Hematopoietic multipotent progenitor cell treated with erythropoietin and hydrocortisone succinate and interleukin-3 and kit ligand, for 8 days (in vitro differentiated cells): Measurements from ENCODE around the gene RPL5.
A peak's percentile ranks its signal among the peaks of the same experiment; 100 is the strongest.

Experiments used
- DNase-seq: peaks from one replicate; pipeline ENCODE4 v3.0.0-alpha.2; 2015

Gene RPL5

DNA sequence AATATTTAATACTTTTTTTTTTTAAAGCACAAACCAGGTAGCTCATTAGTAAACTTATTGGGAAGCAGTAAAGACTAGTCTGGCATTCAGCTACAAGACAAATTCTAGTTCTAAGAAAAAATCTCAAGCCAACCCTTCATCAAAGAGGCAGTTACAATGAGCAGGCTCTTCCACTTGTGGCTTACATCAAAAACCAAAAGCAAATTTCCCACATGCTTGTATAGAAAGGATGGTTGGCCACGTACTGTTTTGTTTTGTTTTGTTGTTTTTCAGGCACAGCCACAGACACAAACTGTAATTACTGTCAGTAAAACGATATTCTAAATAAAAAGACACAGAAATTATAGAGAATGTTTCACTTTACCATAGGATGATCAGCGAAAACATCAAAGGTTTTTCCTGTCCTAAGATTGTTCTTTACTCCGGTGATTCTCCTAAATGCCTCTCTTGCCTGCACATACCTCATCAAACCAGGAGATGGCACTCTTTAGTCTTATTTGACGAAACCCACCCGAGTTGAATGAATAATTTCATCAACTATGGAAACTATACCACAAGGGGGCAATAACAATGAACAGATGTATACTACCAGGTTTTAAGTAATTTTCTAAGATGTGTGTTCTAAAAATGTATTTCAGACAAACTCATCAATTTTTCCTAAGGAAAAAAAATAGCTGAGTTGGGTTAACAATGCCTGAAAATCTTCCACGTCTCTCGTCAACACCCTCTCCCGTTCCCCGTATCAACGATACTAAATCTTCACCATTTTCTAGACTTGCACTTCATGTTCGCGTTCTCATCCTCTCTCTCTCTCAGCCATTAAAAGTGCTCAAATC is 26.9 kb downstream of the RPL5 start:
- DNase-seq: peak; percentile 89

DNA sequence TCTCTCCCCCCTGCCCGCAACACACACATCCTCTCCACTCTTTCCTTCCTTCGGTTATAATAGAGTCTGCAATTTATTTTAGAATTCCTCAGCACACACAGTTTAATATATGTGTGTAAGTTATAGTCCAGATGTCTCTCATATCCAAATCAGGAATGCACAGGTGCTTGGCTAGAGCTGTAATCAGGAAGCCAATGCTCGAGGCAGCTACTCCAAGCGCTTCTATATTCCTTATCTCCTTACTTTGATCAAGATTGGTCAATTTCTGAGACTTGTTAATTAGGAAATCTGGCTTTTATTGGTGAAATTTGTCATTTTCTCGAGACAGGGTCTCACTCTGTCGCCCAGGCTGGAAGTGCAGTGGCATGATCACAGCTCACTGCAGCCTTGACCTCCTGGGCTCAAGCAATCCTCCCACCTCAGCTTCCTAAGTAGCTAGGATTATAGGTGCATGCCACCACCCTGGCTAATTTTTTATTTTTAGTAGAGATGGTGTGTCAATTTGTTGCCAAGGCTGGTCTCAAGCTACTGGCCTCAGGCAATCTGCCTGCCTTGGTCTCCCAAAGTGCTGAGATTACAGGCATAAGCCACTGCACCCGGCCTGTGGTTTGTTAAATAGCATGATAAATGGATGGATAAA is 27.7 kb downstream of the RPL5 start:
- DNase-seq: no peak

DNA sequence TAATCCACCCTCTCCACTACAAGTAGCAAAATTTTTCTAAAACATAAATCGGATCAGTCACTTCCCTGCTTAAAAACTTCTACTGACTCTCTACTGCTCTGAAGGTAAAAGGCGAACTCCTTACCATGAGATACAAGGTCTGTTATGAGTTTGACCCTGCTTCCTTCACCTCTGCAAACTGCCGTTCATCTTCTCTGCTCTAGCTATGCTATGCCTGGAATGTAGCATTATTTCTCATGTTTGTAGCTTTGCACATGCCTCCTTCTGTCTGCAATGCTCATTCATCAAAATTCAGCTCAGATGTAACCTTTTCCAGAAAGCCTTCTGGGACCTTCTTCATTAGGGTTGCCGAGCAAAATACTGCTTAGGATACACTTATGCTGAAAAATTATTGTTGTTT is 30.8 kb downstream of the RPL5 start:
- no peak for DNase-seq

DNA sequence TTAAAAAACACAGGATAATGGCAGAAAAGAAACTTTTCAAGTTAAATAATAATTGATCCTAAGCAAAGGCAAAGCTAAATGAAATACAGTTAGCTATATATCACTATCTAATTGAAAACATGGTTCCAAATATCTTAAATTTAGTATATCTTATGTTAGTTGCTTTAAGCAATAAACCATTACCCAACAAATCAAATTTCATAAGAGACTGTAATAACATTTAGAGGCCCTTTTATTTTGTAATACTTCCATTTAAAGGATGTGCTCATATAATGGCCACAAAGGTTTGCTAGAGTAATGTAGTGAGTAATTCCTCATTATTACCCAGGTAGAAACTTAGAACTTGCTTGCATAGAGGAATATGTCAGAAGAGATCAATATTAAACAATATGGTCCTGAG is 32.3 kb downstream of the RPL5 start:
- DNase-seq: no peak

DNA sequence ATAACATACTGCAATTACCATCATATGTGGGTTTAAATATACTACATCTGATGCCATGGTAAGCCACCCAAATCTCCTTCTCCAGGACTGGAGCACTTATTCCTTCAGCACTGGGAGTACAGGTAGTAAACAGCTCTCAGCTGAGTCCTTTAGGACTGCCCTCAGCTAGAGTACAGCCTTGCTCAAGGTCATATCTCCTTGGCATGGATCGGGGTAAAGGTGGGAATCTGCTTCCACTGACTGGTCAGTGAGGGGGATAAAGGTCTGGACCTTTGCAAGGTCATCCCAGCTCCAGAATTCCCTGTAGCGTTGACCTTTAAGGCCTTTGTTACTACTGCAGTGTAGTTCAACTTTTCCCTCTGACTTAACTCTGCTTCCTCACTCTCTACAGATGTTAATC is 38.8 kb downstream of the RPL5 start:
- no peak for DNase-seq

DNA sequence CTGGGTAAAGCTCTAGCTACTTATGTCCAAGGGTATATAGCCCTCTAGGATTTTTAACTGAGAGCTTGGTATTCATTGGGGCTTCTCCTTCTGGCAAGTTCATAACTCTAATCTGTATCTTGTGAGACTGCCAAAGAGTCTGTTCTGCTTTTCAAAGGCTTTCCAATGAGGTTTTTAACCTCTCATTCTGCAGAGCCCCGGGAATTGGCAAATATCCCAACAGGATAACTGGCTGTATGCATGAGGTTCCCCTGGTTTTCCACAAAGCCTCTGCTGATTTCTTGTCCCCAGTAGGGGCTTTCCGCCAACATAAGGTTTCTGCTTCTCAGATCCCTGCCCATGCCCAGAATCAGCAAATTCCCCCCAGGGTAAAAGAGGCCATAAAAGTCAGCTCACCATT is 40.9 kb downstream of the RPL5 start:
- DNase-seq: no peak

DNA sequence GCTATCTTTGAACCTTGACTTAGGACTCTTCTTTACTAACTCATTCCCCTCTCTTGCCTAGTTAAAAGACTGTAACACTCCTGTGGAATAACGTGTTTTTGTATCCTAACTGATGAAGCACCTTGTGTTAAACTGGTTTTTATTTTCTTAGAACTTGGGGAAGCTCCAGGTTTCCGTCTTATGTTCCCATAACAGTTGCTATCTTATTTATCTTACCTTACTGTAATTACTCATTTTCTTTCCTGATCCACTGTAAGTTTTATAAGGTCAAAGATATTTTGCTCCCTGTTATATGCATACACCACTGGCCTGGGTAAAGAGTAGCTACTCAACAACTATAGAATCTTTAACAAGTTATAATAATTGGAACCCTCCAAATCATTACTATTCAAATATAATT is 43.1 kb downstream of the RPL5 start:
- no peak for DNase-seq

DNA sequence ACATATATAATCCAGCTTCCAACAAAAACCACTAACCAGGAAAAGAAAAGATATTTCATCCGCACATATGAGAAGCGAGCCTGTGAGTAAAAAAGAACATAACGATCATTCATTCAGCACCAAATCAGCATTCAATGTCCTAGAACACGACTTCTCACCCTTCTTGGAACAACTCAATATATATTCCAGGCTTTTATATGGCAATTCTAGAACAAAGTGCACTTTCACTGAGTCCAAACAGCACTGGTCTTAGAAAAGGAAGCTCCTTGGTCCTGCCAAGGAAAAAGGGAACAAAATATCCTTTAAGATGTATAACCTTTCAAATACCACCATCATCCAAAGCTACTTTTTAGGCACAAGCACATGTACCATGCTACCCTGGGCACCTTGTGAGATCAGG is 44.5 kb downstream of the RPL5 start:
- DNase-seq: no peak

DNA sequence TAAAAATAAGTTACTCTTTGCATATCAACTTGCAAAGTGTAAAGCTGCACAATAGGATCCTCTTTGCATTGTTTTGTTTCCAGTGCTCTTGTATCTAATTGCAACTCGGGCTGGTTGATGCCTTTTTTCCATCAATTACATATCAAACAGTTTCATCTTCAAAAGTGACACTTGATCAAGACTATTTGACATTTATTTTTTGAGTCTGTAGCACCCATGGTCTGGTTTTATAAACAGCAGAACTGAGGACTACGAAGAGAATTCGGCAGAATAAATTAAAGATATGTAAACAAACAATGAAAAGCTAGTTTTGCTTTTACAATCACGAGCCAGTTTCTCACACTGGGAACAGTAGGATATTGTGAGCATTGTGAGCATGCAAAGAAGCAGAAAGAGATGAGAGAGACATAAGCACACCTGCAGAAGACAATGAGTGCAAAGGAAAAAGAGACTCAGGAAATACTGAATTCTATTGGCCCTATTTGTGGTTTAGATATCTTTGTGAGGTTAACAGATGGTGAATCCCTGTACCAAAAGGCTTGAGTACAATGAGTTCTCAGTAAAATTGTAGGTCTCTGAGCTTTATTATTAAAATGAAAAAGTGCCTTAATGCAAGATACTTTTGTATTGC is 45.4 kb downstream of the RPL5 start:
- no peak for DNase-seq

DNA sequence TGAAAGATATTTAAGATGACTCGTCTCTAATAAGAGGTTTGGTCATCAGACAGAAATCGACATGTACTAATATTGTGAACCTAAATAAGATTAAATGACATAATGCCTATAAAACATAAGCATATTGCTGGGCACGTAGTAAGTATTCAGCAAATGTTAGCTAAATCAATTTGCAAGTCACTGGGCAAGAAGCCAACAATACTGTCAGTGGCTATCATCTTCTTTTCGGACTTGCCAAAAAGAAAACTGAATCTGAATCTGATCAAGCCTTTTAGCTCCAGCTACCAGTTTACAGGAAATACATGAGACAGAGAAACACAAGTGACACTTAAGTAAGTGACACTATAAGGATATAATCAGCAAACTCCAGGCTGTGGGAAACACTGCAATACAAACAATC is 46.0 kb downstream of the RPL5 start:
- peak; percentile 7 for DNase-seq

DNA sequence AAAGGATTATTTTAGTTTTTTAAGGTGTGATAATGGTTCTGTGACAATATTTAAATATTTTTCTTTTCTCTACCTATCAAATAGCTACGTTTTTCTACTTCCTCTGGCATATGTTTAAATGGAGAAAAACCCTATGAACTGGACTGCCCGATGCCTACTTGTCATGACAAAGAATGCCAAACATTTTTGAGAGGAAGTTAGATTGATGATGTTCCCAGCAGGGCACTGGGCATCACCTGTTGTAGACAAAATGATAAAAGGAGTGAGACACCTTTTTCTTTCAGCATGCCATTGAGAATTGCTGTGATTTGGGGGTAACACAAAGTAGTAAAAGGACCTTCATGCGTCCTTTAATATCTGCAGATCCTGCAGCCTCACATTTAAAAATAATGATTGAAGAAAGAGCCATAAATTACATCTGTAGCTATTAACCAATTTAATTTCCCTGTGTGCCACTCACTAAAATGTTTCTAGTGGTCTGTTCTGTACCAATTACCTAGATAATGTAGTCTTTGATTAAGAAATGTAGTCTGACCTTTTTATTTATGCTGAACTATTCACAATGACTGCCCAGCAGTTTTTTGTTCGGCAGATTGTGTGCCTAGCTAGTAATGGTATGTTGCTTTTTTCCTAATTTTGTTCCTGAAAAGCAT is 47.6 kb downstream of the RPL5 start:
- no peak for DNase-seq

DNA sequence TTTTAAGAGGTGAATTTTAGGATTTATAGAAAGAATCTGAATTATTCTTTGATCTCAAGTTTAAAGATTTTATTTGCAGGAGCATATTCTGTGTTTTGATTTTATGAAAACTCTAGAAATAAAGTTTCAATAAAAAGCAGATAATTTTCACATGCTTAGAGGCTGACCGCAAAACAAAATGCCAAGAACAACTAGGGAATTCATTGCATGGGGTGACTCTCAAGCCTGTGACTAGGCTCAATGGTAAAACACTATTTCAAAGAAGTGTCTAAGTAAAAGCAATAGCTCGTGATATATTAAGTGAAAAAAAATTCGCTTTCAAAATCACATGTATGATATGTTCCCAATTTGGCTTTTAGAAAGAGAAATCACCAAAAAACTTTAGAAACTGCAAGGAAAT is 49.6 kb downstream of the RPL5 start:
- DNase-seq: no peak

DNA sequence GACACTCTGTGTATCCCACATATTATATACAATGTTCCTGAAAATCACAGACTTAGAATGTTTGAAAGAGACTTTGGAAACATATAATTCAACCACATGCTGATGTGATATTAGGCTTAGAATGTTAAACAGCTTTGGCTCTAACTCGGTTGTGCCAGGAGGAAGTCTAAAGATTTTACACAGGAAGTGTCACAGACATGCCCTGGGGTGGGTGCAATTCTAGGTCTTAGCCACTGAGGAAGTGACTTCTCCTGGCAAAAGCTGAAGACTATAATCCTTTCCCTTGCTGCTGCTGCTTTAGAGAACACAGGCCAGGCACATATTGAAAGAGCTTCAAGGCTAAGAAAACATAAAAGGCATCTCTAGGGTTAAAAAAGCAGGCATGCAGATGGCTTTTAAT is 51.0 kb downstream of the RPL5 start:
- no peak for DNase-seq

DNA sequence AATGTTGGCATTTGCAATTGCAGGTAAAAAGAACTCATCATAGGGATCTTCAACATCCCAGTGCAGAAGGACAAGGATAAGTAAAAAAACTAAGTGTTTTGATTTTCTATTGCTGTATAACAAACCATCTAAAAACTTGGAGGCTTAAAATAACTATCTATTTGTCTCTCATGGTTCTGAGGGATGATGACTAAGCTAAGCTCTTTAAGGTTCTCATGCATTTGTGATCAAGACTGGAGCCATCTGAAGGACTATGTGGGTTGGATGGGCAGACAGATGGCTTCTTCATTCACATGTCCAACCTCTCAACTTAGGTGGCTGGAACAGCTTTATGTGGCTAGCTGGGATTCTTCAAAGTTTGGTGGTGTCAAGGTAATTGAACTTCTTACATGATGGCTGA is 51.5 kb downstream of the RPL5 start:
- no peak for DNase-seq

DNA sequence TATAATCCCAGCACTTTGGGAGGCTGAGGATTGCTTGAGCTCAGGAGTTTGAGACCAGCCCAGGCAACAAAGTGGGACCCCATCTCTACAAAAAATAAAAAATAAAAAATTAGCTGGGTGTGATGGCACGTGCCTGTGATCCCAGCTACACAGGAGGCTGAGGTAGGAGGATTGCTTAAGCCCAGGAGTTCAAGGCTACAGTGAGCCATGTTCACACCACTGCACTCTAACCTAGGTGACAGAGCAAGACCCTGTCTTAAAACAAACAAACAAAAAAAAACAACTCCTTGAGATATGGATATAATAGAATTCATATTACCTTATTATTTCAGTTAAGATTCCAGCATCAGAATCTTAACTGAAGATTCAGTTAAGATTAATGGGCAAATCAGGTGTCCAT is 52.4 kb downstream of the RPL5 start:
- no peak for DNase-seq

DNA sequence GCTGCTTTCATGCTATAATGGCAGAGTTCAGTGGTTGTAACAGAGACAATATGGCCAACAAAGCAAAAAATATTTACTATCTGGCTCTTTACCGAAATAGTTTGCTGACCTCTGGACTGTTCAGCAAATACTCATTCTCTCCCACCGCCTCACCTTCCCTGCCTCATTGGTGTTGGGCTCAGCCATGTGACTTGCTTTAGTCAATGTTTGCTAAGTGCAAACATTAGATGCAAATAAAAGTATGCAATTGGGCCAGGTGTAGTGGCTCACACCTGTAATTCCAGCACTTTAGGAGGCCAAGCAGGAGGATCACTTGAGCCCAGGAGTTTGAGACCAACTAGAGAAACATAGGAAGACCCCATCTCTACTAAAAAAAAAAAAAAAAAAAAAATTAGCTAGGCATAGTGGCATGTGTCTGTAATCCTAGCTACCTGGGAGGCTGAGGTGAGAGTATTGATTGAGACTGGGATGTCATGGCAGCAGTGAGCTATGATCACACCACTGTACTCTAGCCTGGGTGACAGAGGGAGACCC is 55.1 kb downstream of the RPL5 start:
- no peak for DNase-seq

DNA sequence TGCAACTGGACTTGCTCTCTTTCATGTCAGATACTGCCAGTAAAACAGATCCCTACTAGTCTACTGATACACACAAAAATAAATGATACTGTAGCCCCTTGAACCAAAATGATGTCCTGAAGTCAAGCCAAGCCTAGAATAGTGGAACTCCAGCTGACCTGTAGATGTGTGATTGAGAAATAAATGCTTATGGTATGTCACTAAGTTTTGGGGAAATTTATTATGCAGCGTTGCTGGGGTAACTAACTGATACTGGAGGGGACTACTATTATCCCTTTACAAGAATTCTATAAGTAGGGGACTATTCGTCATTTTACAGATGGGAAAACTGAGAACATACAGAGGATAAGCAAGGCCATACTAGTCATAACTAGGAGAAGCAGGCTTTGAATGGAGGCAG is 55.6 kb downstream of the RPL5 start:
- no peak for DNase-seq
